Activated T-helper 1 cell treated with anti-CD3 and anti-CD28 coated beads, Interleukin-2, amount 50 U/mL, for 16 hours (primary cell): ENCODE measurements around the gene NFATC2.

Experiments
- DNase-seq, 2 donors: peaks; one replicate each; pipeline ENCODE4 v3.0.0-alpha.2; 2020; ENCODE audit warnings: low read depth in 1 of 2, low spot score in 1 of 2

NFATC2 gene

DNA sequence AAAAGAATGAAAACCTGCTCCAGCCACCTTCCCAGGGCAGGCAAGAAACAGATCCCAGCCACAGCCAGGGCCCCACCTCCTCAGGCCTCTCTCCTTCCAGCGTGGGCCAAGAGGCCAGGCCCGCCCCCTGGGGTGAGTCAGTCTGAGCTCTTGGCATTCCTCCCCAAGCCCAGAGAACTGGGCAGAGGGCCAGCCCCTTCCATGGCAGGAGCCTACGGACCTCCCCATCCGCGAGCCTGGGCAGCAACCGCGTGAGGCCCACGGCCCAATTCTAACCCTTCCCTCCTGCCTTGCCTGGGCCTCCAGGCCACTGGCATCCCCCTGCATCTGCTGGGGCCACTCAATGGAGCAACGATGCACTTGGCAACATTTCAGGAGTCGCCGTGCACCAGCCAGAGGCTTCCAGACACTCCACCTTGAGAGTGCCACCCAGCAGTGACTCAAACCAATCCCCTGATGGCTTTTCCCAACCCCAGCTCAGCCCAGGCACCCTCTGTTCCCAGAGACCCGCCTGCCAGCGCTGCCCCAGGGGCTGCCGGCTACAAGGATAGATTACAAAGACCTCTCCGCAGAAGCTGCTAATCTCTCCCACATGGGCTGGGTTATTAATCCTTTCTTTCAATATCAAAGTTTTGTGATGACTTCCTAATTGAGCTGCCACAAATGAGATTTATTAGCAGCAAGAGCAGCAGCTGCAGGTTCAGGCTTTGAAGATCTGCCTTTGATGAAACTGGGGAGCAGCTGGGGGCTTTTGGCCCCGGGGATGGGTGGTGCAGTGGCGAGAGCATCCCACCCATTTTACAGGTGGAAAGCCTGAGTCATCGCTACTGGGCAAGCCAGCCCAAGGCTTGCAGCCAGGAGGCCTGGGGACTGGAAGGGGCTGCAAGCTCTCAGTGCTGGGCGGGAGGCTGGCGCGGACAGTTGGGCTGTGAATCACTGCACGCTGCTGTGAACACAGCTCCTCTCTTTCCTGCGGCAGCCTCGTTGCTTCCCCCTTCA lies 85.7 kb downstream of the NFATC2 start:
- DNase-seq: no peak

DNA sequence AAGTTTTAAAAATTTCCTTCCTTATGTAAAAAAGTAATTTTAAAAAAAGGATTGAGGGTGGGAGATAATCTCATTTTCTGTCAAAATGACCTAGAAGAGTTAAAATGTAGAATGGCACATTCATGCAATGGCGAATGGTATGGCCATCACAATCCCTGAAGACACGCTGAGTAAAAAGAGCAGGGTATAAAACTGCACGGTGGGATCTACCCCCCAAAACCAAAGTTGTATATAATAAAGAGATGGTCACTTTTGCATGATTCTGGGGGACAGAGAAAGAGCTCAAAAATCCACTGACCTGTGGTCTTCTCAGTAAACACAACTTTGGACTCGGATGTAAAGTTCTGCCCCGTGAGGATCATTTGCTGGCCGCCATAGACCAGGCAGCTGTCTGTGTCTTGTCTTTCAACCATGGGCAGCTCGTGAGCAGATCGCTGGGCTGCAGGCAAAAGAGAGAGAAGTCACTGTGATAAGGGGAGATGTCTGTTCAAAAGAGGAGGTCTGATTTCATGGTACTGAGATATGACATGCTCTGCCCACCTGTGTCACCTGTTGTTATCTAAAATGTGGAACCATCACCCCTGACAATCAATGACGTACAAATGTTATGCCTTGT lies 88.2 kb downstream of the NFATC2 start:
- no peak for DNase-seq

- DNase-seq: no peak
These were observed 89.7 kb downstream of the NFATC2 start for GRCh38 chr20:51452734-51453365.

- no peak for DNase-seq
These were observed 90.4 kb downstream of the NFATC2 start for GRCh38 chr20:51452091-51452613.

DNA sequence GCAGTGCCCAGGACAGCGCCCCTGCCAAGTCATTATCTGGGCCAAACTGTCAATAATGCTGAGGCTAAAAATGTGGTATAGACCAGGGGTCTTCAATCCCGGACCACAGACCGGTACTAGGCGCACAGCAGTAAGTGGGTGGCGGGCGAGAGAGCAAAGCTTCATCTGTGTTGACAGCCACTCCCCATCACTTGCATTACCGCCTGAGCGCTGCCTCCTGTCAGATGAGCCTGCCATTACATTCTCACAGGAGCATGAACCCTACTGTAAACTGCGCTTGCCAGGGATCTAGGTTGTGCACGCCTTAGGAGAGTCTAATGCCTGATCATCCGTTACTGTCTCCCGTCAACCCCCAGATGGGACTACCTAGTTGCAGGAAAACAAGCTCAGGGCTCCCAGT lies 91.0 kb downstream of the NFATC2 start:
- DNase-seq: no peak

DNA sequence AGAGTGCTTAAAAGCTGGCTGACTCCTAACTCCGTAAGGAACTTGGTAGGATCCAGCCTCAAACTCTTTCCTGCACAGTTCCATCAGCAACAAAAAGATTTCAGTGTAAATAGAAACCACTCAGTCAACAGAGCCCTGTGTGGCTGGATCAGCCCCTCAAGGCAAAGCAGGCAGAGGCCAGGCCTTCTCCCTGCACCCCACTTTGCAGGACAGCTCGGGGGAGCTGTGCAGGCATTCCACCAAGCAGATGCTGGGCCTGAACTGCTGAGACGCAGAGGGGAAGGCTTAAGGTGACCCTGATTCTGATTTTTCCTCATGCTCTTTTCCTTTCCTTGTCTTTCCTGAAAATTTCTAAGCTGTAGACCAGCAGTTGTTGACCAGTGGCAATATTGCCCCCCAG lies 91.5 kb downstream of the NFATC2 start:
- no peak for DNase-seq

DNA sequence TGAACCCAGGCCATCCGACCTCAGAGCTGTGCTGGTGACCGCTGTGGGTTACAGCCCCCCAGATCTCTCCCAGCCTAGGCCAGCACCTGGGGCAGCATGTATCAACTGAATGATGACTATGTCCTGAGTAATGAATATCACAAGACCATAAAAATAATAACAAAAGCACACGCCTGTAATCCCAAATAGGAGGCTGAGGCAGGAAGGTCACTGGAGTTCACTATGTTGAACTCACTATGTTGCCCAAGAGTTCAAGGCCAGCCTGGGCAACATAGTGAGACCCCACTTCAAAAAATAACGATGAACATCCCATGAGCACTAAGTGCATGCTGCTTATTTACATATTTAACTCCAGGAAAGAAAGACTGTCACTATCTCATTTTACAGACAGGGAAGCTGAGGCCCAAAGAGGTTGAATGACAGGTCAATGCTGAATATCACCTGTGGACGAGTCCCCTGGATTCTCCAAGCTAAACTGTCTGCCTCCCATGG lies 92.3 kb downstream of the NFATC2 start:
- DNase-seq: no peak

DNA sequence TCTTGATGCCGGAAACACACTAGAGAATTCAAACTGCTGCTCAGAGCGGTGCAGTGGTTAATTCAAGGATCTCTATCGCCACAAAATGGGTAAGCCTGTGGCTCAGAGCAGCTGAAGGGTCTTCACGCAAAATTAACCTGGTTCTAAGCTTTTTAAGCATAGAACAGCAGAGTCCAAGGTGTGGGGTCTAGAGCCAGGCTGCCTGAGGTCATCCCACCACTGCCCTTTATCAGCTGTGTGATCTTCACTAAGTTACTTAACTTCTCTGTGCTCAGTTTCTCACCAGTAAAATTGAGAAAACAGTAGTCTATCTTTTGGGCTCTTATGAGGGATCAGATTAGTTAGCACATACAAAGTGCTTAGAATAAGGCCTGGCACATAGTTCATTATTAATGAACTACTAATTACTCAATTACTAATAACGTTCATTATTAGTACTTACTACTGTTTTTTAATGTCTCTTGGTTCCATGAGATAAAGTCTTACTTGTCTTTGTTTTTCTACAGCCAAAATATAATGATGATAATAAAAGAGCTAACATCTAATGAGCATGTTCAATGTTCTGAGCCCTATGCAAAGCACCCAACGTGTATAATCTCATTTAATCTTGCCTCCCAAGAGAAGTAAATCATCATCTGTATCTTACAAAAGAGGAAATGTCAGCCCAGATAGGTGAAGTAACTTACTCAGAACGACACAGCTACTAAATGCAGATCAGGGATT lies 92.9 kb downstream of the NFATC2 start:
- no peak for DNase-seq

- no peak for DNase-seq
These were observed 94.8 kb downstream of the NFATC2 start for GRCh38 chr20:51447765-51448148.

- DNase-seq: no peak
These were observed 95.3 kb downstream of the NFATC2 start for GRCh38 chr20:51447097-51447764.

DNA sequence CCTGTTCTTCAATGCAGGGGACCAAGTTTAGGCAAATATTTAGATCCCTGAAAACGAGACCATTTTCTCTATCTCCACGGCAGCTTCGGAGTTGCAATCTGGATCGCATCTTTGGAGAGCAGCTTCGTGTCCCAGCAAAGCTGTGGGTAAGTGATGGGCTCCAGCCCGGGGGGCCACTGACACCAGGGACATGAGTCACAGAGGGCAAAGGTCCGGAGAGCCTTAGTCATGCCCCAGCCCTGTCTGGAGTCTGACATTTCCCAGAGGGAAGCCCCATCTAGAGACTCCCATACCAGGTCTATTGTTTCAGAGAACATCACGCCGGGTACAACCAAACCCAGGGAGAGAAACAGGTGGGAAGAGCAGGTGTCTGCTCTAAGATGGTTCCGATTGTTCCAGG lies 95.9 kb downstream of the NFATC2 start:
- no peak for DNase-seq

DNA sequence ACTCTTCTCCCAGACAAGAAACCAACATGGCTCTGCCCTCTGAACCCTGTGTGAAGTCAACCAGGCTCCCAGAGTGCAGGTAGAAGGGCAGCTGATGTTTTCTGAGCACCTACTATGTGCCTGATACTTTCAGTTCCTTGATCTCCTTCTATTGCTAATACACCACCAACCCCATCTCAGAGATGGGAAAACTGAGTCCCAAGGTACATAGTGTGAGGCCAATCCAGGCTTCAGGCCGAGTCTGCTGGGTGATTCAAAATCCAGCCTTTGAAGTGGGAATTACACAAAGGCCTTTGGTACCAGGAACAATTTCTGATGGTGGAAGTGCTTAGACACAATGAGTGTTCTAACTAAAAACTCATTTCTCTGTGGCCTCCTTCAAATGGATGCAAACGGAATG lies 96.3 kb downstream of the NFATC2 start:
- DNase-seq: no peak

DNA sequence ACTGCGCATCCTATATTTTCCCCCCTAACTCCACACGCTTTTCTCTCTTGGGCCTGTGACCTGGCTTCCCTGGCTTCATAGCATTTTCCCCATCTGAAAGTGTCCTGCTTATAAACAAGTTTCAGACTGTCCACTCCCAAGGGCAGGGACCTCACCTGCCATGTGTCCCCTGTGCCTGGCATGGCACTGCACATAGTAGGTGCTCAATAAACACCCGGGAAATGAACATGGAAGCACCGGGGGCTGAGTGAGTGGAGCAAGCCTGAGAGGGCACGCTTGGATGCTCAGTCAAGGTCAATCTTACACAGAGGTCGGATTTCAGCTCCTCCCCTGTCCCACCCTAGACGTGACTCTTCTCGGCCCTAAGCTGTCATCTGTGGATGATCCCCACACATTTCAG lies 96.9 kb downstream of the NFATC2 start:
- DNase-seq: no peak

DNA sequence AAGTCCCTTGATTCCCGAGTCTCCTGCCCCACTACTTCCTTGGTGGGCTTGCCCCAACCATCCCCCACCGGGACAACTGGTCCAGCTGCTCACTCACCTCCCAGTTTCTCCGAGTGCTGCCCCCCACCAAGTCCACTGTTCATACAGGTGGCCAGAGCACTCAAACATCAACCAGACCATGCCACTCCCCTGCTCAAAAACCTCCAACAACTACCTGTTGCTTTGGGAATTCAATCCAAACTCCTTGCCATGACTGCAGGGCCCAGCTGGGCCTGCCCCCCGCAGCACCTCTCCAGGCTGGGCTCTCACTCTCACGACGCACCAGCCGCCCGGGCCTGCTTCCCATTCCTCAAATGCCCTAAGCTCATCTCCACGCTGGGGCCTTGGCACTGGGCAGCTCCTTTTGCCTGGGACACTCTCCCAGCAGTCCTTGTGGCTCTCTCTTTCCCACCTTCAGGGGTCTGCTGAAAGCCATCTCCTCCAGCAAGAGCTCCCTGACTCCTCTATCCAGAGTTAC lies 97.5 kb downstream of the NFATC2 start:
- no peak for DNase-seq

DNA sequence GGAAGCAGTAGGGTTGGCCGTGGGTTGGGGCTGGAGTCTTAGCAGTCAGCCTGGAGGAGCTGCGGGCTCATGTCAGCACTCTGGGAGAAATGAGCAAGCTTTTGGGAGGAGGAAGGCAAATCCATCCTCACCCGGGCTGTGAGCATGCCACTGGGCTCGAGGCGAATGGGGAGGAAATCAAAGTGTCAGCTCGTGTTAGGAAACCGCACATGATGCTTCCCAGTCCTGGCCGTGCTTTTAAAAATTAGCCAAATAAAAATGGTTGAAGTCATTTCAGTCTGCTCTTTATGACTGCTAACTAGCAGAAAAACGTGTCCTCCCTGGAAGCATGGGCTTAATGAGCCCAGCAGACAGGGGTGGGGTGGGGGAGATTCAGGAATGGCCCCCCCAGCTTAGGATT lies 98.1 kb downstream of the NFATC2 start:
- no peak for DNase-seq

DNA sequence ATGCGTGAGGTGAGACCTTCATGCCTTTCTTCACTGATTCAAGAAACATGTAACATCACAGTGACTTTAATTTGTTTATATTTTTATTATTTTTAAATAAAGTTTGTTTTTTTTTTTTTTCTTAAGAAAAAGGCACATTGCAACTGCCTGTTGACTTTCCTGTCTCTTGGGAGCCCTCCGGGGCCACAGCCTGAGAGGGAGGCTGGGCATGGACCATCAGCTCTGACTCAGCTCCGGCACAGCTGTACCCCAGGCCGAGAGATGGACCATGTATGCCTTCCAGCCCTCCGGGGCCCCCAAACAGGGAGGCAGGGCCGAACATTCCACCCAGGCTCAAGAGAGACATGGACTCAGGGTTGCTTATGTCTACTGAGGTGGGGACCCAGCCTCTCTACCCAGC lies 99.9 kb downstream of the NFATC2 start:
- DNase-seq: no peak

DNA sequence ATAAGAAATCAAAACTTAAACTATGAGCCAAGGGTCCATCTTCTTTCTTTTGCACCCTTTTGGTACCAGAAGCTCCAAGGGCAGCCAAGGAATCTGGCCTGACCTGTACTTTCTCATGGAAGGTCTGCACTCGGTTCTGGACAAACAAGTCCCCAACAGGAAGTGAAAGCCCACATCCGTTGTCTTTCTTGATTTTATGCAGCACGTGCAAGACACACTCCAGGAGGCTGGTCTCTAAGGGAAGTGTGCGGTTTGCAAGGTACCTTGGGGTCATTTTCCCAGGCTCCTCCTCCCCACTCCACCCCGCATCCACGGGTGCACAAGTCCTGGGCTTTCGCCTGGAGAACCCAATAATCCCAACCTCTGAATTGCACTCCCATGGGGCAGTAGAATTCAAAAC lies 101.9 kb downstream of the NFATC2 start:
- DNase-seq: no peak

GRCh38 chr20:51439160-51439689 lies 103.3 kb downstream of the NFATC2 start:
- no peak for DNase-seq

DNA sequence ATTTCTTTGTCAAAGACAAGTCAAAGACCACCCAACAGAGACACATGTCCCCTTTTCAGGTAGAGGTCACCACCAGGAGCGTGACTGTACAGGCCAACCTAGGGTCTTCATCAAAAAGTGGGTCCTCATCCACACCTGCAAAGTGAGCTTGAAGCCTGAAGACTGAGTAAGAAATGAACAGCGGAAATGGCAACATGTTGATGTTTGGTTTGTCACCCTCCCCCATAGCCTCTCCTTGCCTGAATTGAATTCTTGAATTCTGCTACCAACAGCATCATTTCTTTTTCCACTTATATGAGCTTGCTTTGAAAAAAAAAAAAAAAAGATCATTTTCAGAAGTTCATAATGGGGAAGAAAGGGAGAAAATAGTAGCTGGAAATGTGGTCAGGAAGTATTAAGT lies 104.4 kb downstream of the NFATC2 start:
- DNase-seq: no peak
